ENCODE measurements around the gene PKD1. TPM values are rescaled to one million over a fixed set of nuclear protein-coding genes. Genes with fewer than 3 reads are reported as not detected.
A peak's percentile ranks its signal among the peaks of the same experiment; 100 is the strongest.
"Not testable (repeated sequence)": the region's sequence is repeated elsewhere in the genome, so short reads cannot be mapped to it uniquely, and the experiment has no call there.

Gene PKD1
- total RNA-seq, 1 donor, result 180 TPM

GRCh38 chr16:2124377-2124693 lies 11.4 kb downstream of the PKD1 start:
- H4K20me1 ChIP-seq (ENCODE audit: insufficient read depth, low read length), result peaks cover 32% of the 10 kb centered on the region
- peaks cover 71% of the 10 kb centered on the region for H3K79me2 ChIP-seq (ENCODE audit: insufficient read depth, low read length)
- H3K4me1 ChIP-seq (ENCODE audit: insufficient read depth, low read length), result peaks cover 41% of the 10 kb centered on the region
- H3K4me3 ChIP-seq (ENCODE audit: insufficient read depth, low read length), result peak overlapping the region; percentile 28
- peak overlapping the region; percentile 70 for H3K27ac ChIP-seq (ENCODE audit: low read depth, low read length)
- not testable (repeated sequence) for H2AFZ ChIP-seq (ENCODE audit: low read length); H3K27me3 ChIP-seq (ENCODE audit: insufficient read depth, low read length); H3K36me3 ChIP-seq (ENCODE audit: insufficient read depth, low read length); H3K9me3 ChIP-seq (ENCODE audit: low read depth, low read length)
- peak; percentile 76 for DNase-seq (ENCODE audit: insufficient read length, low spot score, missing footprints)
- peak overlapping the region; percentile 57 for H3K4me2 ChIP-seq (ENCODE audit: insufficient read depth, low read length)

- H3K36me3 ChIP-seq (ENCODE audit: insufficient read depth, low read length); DNase-seq (ENCODE audit: insufficient read length, low spot score, missing footprints); H2AFZ ChIP-seq (ENCODE audit: low read length); H3K4me2 ChIP-seq (ENCODE audit: insufficient read depth, low read length); H3K27me3 ChIP-seq (ENCODE audit: insufficient read depth, low read length); H3K9me3 ChIP-seq (ENCODE audit: low read depth, low read length); H3K4me3 ChIP-seq (ENCODE audit: insufficient read depth, low read length): not testable (repeated sequence)
- Histone ChIP-seq H3K27ac (ENCODE audit: low read depth, low read length) (peak overlapping the region; percentile 70), H3K79me2 (ENCODE audit: insufficient read depth, low read length) (peaks cover 73% of the 10 kb centered on the region), H4K20me1 (ENCODE audit: insufficient read depth, low read length) (peaks cover 32% of the 10 kb centered on the region), H3K4me1 (ENCODE audit: insufficient read depth, low read length) (peaks cover 41% of the 10 kb centered on the region)
Measured at GRCh38 chr16:2123706-2124376, 11.9 kb downstream of the PKD1 start.

GRCh38 chr16:2122934-2123683 lies 12.6 kb downstream of the PKD1 start:
- not testable (repeated sequence) for H3K27ac ChIP-seq (ENCODE audit: low read depth, low read length); H3K4me3 ChIP-seq (ENCODE audit: insufficient read depth, low read length); H3K36me3 ChIP-seq (ENCODE audit: insufficient read depth, low read length); H3K27me3 ChIP-seq (ENCODE audit: insufficient read depth, low read length); DNase-seq (ENCODE audit: insufficient read length, low spot score, missing footprints); H3K9me3 ChIP-seq (ENCODE audit: low read depth, low read length); H3K4me2 ChIP-seq (ENCODE audit: insufficient read depth, low read length); H2AFZ ChIP-seq (ENCODE audit: low read length)
- Histone ChIP-seq H4K20me1 (ENCODE audit: insufficient read depth, low read length) (peaks cover 32% of the 10 kb centered on the region), H3K4me1 (ENCODE audit: insufficient read depth, low read length) (peaks cover 38% of the 10 kb centered on the region), H3K79me2 (ENCODE audit: insufficient read depth, low read length) (peaks cover 73% of the 10 kb centered on the region)

GRCh38 chr16:2122429-2122828 lies 13.3 kb downstream of the PKD1 start:
- Histone ChIP-seq H3K4me3 (ENCODE audit: insufficient read depth, low read length) (no peak overlapping the region), H3K4me2 (ENCODE audit: insufficient read depth, low read length) (no peak overlapping the region), H2AFZ (ENCODE audit: low read length) (no peak overlapping the region), H3K27me3 (ENCODE audit: insufficient read depth, low read length) (no peaks in the 10 kb centered on the region), H3K4me1 (ENCODE audit: insufficient read depth, low read length) (peaks cover 35% of the 10 kb centered on the region), H3K27ac (ENCODE audit: low read depth, low read length) (no peak overlapping the region), H3K79me2 (ENCODE audit: insufficient read depth, low read length) (peaks cover 72% of the 10 kb centered on the region), H3K36me3 (ENCODE audit: insufficient read depth, low read length) (no peaks in the 10 kb centered on the region), H3K9me3 (ENCODE audit: low read depth, low read length) (no peaks in the 10 kb centered on the region), H4K20me1 (ENCODE audit: insufficient read depth, low read length) (peaks cover 32% of the 10 kb centered on the region)
- peak; percentile 32 for DNase-seq (ENCODE audit: insufficient read length, low spot score, missing footprints)
- no peak for TF ChIP-seq CTCF (IDR thresholded peaks at IDR 0.05; ENCODE audit: extremely low read depth, low read depth, low read length)

GRCh38 chr16:2121853-2122252 lies 13.8 kb downstream of the PKD1 start:
- Histone ChIP-seq H3K36me3 (ENCODE audit: insufficient read depth, low read length) (no peaks in the 10 kb centered on the region), H3K79me2 (ENCODE audit: insufficient read depth, low read length) (peaks cover 71% of the 10 kb centered on the region), H3K4me3 (ENCODE audit: insufficient read depth, low read length) (no peak overlapping the region), H4K20me1 (ENCODE audit: insufficient read depth, low read length) (peaks cover 27% of the 10 kb centered on the region), H3K9me3 (ENCODE audit: low read depth, low read length) (no peaks in the 10 kb centered on the region), H3K27me3 (ENCODE audit: insufficient read depth, low read length) (no peaks in the 10 kb centered on the region), H3K4me1 (ENCODE audit: insufficient read depth, low read length) (peaks cover 30% of the 10 kb centered on the region), H2AFZ (ENCODE audit: low read length) (no peak overlapping the region), H3K27ac (ENCODE audit: low read depth, low read length) (peak overlapping the region; percentile 23), H3K4me2 (ENCODE audit: insufficient read depth, low read length) (no peak overlapping the region)
- no peak for TF ChIP-seq CTCF (IDR thresholded peaks at IDR 0.05; ENCODE audit: extremely low read depth, low read depth, low read length)
- DNase-seq (ENCODE audit: insufficient read length, low spot score, missing footprints), result peak; percentile 67
